ENCODE measurements around the gene UNC50. TPM values are rescaled to one million over a fixed set of nuclear protein-coding genes. Genes with fewer than 3 reads are reported as not detected.

Gene UNC50
- total and polyA plus RNA-seq, 2 donors (not counting 1 experiment from before 2014, with no cell fraction given): 64.1 to 71.4 TPM

GRCh38 chr2:98632351-98632750 lies 24.0 kb downstream of the UNC50 start:
- no peaks in the 10 kb centered on the region for H3K4me1 ChIP-seq (ENCODE audit: control insufficient read depth, extremely low read depth, insufficient read depth, low read length)
- DNase-seq (ENCODE audit: low read depth in 2 of 2): no peak
- no peak overlapping the region for H2AFZ ChIP-seq (ENCODE audit: low read length)
- no peak overlapping the region for H3K9ac ChIP-seq (ENCODE audit: insufficient read depth, low read length)
- no peaks in the 10 kb centered on the region for H3K9me3 ChIP-seq (ENCODE audit: control insufficient read depth, insufficient read depth, low read depth, low read length)
- H3K27me3 ChIP-seq (ENCODE audit: control insufficient read depth, insufficient read depth, low read length): no peaks in the 10 kb centered on the region
- H3K4me3 ChIP-seq (replicated peaks in 1 of 4; ENCODE audit: control extremely low read depth in 1 of 4, insufficient read depth in 1 of 4, low read depth in 3 of 4, low read length in 4 of 4): no peak overlapping the region
- H3K4me2 ChIP-seq (ENCODE audit: extremely low read depth, insufficient read depth, low read length): no peak overlapping the region
- no peak for TF ChIP-seq CTCF (conservative IDR thresholded peaks at IDR 0.05 in 1 of 2, IDR thresholded peaks at IDR 0.05 in 1 of 2; ENCODE audit: low read depth in 1 of 2, low read length in 2 of 2)
- no peak for TF ChIP-seq EZH2 (IDR thresholded peaks at IDR 0.05; ENCODE audit: low read length, missing control alignments)
- no peaks in the 10 kb centered on the region for H4K20me1 ChIP-seq (ENCODE audit: control insufficient read depth, extremely low read depth, insufficient read depth, low read length)
- no peak overlapping the region for H3K27ac ChIP-seq (ENCODE audit: insufficient read depth, low read length)
- no peaks in the 10 kb centered on the region for H3K79me2 ChIP-seq (ENCODE audit: control insufficient read depth, insufficient read depth, low read length)
- H3K36me3 ChIP-seq (ENCODE audit: control insufficient read depth, insufficient read depth, low read length): no peaks in the 10 kb centered on the region

GRCh38 chr2:98634406-98635092 lies 26.2 kb downstream of the UNC50 start:
- H3K27me3 ChIP-seq (ENCODE audit: control insufficient read depth, insufficient read depth, low read length): no peaks in the 10 kb centered on the region
- H3K9ac ChIP-seq (ENCODE audit: insufficient read depth, low read length): no peak overlapping the region
- no peak overlapping the region for H3K4me3 ChIP-seq (replicated peaks in 1 of 4; ENCODE audit: control extremely low read depth in 1 of 4, insufficient read depth in 1 of 4, low read depth in 3 of 4, low read length in 4 of 4)
- peak in 1 of 2 donors; percentile 5 for DNase-seq (ENCODE audit: low read depth in 2 of 2)
- H3K4me1 ChIP-seq (ENCODE audit: control insufficient read depth, extremely low read depth, insufficient read depth, low read length): no peaks in the 10 kb centered on the region
- H3K9me3 ChIP-seq (ENCODE audit: control insufficient read depth, insufficient read depth, low read depth, low read length): no peaks in the 10 kb centered on the region
- no peak overlapping the region for H2AFZ ChIP-seq (ENCODE audit: low read length)
- H3K27ac ChIP-seq (ENCODE audit: insufficient read depth, low read length): no peak overlapping the region
- no peaks in the 10 kb centered on the region for H3K36me3 ChIP-seq (ENCODE audit: control insufficient read depth, insufficient read depth, low read length)
- no peaks in the 10 kb centered on the region for H3K79me2 ChIP-seq (ENCODE audit: control insufficient read depth, insufficient read depth, low read length)
- H3K4me2 ChIP-seq (ENCODE audit: extremely low read depth, insufficient read depth, low read length): no peak overlapping the region
- TF ChIP-seq CTCF (conservative IDR thresholded peaks at IDR 0.05 in 1 of 2, IDR thresholded peaks at IDR 0.05 in 1 of 2; ENCODE audit: low read depth in 1 of 2, low read length in 2 of 2) (peak in 1 of 2 donors; percentile 34), EZH2 (IDR thresholded peaks at IDR 0.05; ENCODE audit: low read length, missing control alignments) (no peak)
- no peaks in the 10 kb centered on the region for H4K20me1 ChIP-seq (ENCODE audit: control insufficient read depth, extremely low read depth, insufficient read depth, low read length)

GRCh38 chr2:98637401-98638147 lies 29.2 kb downstream of the UNC50 start:
- Histone ChIP-seq H3K79me2 (ENCODE audit: control insufficient read depth, insufficient read depth, low read length) (no peaks in the 10 kb centered on the region), H2AFZ (ENCODE audit: low read length) (no peak overlapping the region), H3K4me2 (ENCODE audit: extremely low read depth, insufficient read depth, low read length) (no peak overlapping the region), H3K4me1 (ENCODE audit: control insufficient read depth, extremely low read depth, insufficient read depth, low read length) (no peaks in the 10 kb centered on the region), H3K27me3 (ENCODE audit: control insufficient read depth, insufficient read depth, low read length) (no peaks in the 10 kb centered on the region), H3K36me3 (ENCODE audit: control insufficient read depth, insufficient read depth, low read length) (no peaks in the 10 kb centered on the region), H3K27ac (ENCODE audit: insufficient read depth, low read length) (no peak overlapping the region), H4K20me1 (ENCODE audit: control insufficient read depth, extremely low read depth, insufficient read depth, low read length) (no peaks in the 10 kb centered on the region), H3K4me3 (replicated peaks in 1 of 4; ENCODE audit: control extremely low read depth in 1 of 4, insufficient read depth in 1 of 4, low read depth in 3 of 4, low read length in 4 of 4) (no peak overlapping the region), H3K9me3 (ENCODE audit: control insufficient read depth, insufficient read depth, low read depth, low read length) (no peaks in the 10 kb centered on the region), H3K9ac (ENCODE audit: insufficient read depth, low read length) (no peak overlapping the region)
- TF ChIP-seq CTCF (conservative IDR thresholded peaks at IDR 0.05 in 1 of 2, IDR thresholded peaks at IDR 0.05 in 1 of 2; ENCODE audit: low read depth in 1 of 2, low read length in 2 of 2) (no peak), EZH2 (IDR thresholded peaks at IDR 0.05; ENCODE audit: low read length, missing control alignments) (no peak)
- no peak for DNase-seq (ENCODE audit: low read depth in 2 of 2)
